Panc1 (cell line): ENCODE measurements around the gene PSENEN. TPM values are rescaled to one million over a fixed set of nuclear protein-coding genes. Genes with fewer than 3 reads are reported as not detected.

ENCODE experiments used
- ATAC-seq: fragments of 200-7000 bp; cut with Tn5 transposase; 2 replicates; pipeline ENCODE4 v1.9.1; 2020; ENCODE audit warnings: mild to moderate bottlenecking, moderate library complexity
- BruUV-seq: library from RNA; stranded (reverse); fragments of 400-500 nt; replicated peaks from 2 replicates; lab custom pipeline; 2021; lab: Mats Ljungman, UMichigan
- CTCF ChIA-PET: fragments of 300-600 bp; sonication (Branson Sonifier 250); formaldehyde crosslinking; loops from one replicate; lab custom pipeline; 2022; ENCODE audit warnings: antibody characterized with exemption; lab: Charles Lee
- POLR2A ChIA-PET: fragments of 300-600 bp; sonication (Branson Sonifier 250); formaldehyde crosslinking; loops from one replicate; lab custom pipeline; 2022; ENCODE audit warnings: antibody characterized with exemption; lab: Charles Lee
- DNase-seq: peaks from one replicate; pipeline ENCODE4 v3.0.0-alpha.2; 2010; ENCODE audit warnings: low read depth, low spot score
- H3K27ac ChIP-seq: 2 replicates; pipeline ENCODE4 v1.5.1; 2011; ENCODE audit warnings: mild to moderate bottlenecking, low read length, inconsistent platforms
- H3K27me3 ChIP-seq: fragments of 200-500 bp; sonication (Bioruptor generic); 2 replicates; pipeline ENCODE4 v1.6.0; 2014; ENCODE audit warnings: low read length, inconsistent platforms; ENCODE audit not compliant: control insufficient read depth, insufficient read depth
- H3K36me3 ChIP-seq: fragments of 200-500 bp; sonication (Bioruptor generic); 2 replicates; pipeline ENCODE4 v1.5.1; 2014; ENCODE audit warnings: inconsistent platforms, mild to moderate bottlenecking, low read length, moderate library complexity; ENCODE audit not compliant: control insufficient read depth, insufficient read depth
- H3K4me1 ChIP-seq: 2 replicates; pipeline ENCODE4 v1.5.1; 2011; ENCODE audit warnings: inconsistent platforms, mild to moderate bottlenecking, low read length, moderate library complexity; ENCODE audit not compliant: control insufficient read depth, insufficient read depth
- H3K4me3 ChIP-seq, 2 experiments: 2 replicates each; pipeline ENCODE4 v1.5.1; 2011 to 2012; ENCODE audit warnings: low read depth in 2 of 2, low read length in 2 of 2, mild to moderate bottlenecking in 2 of 2, inconsistent platforms in 1 of 2, moderate library complexity in 1 of 2
- H3K9me3 ChIP-seq: fragments of 200-500 bp; sonication (Bioruptor generic); 2 replicates; pipeline ENCODE4 v1.5.1; 2014; ENCODE audit warnings: low read depth, mild to moderate bottlenecking, inconsistent platforms, low read length, moderate library complexity; ENCODE audit not compliant: control insufficient read depth, insufficient read depth
- CTCF ChIP-seq: fragments of 450-650 bp; IDR thresholded peaks from 2 replicates; pipeline ENCODE4 v1.5.1; 2017; ENCODE audit warnings: mild to moderate bottlenecking
- POLR2AphosphoS5 ChIP-seq: IDR thresholded peaks from 2 replicates; pipeline ENCODE4 v1.6.1; 2012; ENCODE audit warnings: mild to moderate bottlenecking, low read depth, low read length, moderate library complexity
- REST ChIP-seq, 2 experiments: IDR thresholded peaks; 2 replicates each; pipeline ENCODE4 v1.6.1; 2011 to 2012; ENCODE audit warnings: low read depth in 2 of 2, control low read depth in 1 of 2, low read length in 1 of 2, mild to moderate bottlenecking in 1 of 2, moderate library complexity in 1 of 2; ENCODE audit not compliant: insufficient read depth in 1 of 2
- SIN3A ChIP-seq: IDR thresholded peaks from 2 replicates; pipeline ENCODE4 v1.6.1; 2012; ENCODE audit warnings: low read depth, mild to moderate bottlenecking, low read length, moderate library complexity, borderline replicate concordance; ENCODE audit not compliant: insufficient read depth
- TCF7L2 ChIP-seq: IDR thresholded peaks from 2 replicates; pipeline ENCODE4 v1.6.1; 2011; ENCODE audit warnings: mild to moderate bottlenecking, low read depth, low read length, inconsistent platforms
- in situ Hi-C: cut with HindIII; loops from 2 replicates; pipeline ENCODE4 v1.10.0; 2016; ENCODE audit warnings: low sequenced_read_pairs, low pct_unique_long_range_greater_than_20kb
- intact Hi-C: fragments of 100-400 bp; cut with micrococcal nuclease; formaldehyde crosslinking; loops from one replicate; pipeline ENCODE4 v1.10.0; 2022; ENCODE audit not compliant: unreplicated experiment
- total RNA-seq: library from RNA; stranded (reverse); gene quantifications from one replicate; pipeline ENCODE4 v1.2.1, GENCODE V29; 2021; ENCODE audit not compliant: unreplicated experiment

Gene PSENEN
- total RNA-seq, 1 experiment from 2014 or later: 169 TPM

DNA sequence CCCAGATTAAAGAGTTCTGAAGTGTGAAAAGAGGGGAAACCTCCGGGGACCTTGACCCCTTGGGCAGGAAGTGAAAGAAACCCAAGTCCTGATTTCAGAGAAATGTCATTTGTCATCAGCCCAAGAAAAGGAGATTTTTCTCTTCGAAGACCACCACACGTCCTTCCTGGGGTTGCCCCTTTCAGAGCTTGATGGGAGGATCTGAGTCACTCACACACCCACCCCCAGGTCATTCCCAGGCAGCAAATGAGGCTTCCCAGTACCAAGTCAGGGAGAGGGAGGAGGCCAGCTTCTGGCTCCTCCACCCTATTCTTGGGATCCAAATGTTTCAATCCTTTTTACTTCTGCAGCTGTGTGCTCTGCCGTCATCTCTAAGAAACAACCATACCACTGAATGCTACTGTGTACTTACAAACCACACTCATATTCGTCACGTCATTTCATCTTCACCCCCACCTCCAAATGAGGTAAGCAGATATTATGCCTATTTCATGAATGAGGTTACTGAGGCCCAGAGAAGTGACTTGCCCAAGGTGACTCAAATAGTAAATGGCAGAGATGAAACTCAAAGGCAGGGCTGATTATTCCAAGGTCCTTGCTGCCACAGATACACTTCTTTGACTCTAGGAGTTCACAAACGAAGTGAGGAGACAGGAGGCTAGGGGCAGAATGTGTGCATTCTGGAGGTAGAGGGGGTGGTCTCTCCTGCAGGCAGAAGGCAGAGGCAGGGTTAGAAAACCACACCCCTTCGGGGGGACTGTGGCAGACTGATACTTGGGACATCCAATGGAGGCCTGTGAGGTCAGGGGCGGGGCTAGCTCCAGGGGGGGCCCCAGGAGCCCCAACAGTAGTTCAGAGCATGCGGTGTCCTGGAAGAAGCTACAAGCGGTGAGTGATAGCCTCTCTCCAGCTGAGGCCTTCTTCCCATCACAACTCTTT lies 32.6 kb upstream of the PSENEN start:
- in situ Hi-C loops: no loop called here
- POLR2A ChIA-PET: interaction anchor here (0.6 kb wide), 1 partner anchor 11 kb away, joined by 7 read pairs; no protein-coding TSS in a partner anchor

More for the DNA sequence above, 32.6 kb upstream of the PSENEN start:
- Histone ChIP-seq H3K9me3 (no peaks in the 10 kb centered on the region), H3K27ac (no peak overlapping the region), H3K4me3 (no peak overlapping the region), H3K4me1 (peaks cover 12% of the 10 kb centered on the region), H3K27me3 (no peaks in the 10 kb centered on the region), H3K36me3 (no peaks in the 10 kb centered on the region; the same call in 1 of the 2 replicates)
- no peak for DNase-seq
- intact Hi-C loops: loop anchor here (10.0 kb wide), 1 partner anchor 158 kb away; no protein-coding TSS in a partner anchor
- no TSS peak for BruUV-seq
- CTCF ChIA-PET: interaction anchor here (0.7 kb wide), 1 partner anchor 187 kb away, joined by 3 read pairs; no protein-coding TSS in a partner anchor
- no peak for TF ChIP-seq POLR2AphosphoS5
- TF ChIP-seq CTCF: no peak
- no peak for TF ChIP-seq SIN3A
- no peak for TF ChIP-seq REST (IDR thresholded peaks at IDR 0.05; ENCODE audit: insufficient read depth in 1 of 2, low read depth in 2 of 2, low read length in 1 of 2)
- no peak for TF ChIP-seq TCF7L2
- no peak for ATAC-seq
